HG02938 (cell line): Measurements from ENCODE around the gene ALK.

Experiments used
- ATAC-seq: cut with Tn5 transposase; IDR thresholded peaks from one replicate; pipeline ENCODE4 v1.9.1; 2021; ENCODE audit warnings: mild to moderate bottlenecking, moderate library complexity; ENCODE audit not compliant: unreplicated experiment

ALK gene

DNA sequence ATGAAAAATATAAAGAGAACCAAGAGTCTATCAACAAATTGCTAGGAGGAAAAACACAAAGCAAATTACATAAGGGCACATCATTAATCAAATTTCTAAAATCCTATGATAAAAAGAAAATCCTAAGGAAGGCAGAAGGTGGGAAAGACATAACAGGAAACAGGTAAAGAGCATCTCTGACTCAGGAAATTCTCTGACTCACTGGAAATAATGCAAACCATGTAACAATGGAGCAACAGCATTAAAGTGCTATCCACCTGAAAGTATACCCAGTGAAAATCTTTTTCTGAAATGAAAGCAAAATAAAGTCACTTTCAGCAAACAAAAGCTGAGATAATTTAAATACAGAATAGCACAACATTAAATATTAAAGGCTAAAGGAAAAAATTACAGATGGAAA, 10.9 kb downstream of the ALK start:
- ATAC-seq: no peak

DNA sequence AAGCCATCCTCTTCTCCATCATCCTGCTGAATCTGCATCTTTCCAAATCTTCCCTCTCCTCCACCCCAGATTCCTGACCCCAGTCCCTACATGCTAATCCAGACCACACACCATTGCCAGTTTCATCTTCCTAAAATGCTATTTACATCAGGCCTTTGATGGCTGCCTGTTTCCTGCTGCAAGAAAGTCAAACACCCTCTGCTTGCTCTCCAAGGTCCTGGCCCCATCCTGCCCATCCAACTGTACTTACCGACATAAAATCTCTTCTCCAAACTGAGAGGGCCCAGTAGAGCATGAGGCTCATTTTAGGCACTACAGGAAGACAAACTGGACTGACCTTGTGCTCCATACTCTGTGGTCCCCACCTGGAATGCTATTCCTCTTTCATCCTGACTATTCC, 19.0 kb downstream of the ALK start:
- no peak for ATAC-seq

DNA sequence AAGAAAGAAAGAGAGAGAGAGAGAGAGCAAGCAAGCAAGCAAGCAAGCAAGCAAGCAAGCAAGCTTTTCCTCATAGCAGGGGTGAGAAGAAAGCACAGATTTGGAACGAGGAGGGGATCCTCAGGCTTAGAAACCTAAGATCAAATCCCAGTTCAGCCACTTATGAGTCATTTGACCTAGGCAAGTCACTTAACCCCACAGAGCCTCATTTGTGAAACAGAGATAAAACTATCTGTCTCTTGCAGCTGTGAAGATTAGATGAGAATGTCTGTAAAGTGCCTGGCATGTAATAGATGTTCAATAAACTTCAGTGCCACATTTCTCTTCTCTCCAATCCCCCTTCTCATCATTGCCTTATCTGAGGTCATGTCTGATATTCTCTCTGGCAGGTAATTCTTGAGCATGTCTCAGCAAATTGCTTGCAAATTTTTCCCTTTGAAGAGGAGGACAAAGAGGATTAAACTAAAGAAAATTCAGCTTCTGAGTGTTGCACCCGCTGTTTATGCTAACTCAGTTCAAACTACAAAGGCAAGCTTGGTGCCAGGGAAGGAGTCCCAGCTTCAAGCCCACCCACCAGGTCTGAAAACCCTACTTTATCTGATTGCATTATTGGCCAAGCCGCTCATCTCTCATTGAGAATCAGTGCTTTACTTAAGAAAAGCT, 20.3 kb downstream of the ALK start:
- no peak for ATAC-seq

DNA sequence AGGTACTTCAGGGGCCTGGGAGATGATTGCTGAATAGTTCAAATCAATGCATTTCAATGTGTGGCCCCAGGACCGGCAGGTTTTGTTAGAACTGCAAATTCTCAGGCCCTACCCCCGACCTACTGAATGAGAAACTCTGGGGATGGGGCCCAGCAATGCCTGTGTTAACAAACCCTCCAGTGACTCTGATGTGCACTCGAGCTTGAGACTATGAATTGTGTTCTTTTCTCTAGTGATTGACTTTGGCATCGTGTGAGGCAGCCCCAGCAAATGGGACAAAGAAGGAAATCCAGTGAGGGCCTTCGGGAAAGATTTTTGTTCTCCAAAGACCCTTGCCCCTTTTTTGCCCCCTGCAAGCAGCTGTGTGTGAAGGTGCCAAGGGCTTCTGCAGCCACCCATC, 22.4 kb downstream of the ALK start:
- ATAC-seq: no peak

DNA sequence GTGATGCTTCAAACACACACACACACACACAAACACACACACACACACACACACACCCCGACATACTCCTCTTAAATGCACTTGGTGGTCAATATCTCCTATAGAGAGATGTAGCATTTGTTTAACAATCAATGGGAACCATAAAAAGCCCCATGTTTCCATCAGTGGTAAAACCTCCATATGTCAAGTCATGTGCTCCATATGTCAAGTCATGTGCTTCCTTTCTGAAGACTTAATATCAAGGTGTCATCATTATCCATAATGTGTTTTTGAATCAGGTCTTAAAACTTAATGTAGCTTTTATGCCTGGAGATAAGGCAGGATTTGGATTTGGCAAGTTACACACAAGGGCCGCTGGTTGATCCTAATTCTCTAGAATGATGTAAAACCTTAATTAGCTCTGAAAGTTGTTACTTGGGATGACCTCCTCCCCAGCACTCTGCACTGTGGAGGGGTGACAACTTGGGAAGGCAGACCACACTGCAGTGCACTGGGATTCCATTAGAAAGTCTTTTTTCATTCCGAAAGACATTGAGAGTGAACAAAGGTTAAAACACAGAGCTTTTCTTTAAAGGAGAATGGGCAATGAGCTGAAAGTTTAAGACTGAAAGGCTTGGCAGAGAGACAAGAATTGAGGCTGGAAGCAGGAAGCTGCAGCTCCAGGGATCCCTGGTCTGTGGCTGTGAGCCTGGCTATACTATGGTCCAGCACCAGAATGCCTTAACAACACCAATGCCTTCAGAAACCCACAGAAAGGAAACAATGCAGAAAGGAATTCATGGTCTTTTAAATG, 26.4 kb downstream of the ALK start:
- no peak for ATAC-seq

DNA sequence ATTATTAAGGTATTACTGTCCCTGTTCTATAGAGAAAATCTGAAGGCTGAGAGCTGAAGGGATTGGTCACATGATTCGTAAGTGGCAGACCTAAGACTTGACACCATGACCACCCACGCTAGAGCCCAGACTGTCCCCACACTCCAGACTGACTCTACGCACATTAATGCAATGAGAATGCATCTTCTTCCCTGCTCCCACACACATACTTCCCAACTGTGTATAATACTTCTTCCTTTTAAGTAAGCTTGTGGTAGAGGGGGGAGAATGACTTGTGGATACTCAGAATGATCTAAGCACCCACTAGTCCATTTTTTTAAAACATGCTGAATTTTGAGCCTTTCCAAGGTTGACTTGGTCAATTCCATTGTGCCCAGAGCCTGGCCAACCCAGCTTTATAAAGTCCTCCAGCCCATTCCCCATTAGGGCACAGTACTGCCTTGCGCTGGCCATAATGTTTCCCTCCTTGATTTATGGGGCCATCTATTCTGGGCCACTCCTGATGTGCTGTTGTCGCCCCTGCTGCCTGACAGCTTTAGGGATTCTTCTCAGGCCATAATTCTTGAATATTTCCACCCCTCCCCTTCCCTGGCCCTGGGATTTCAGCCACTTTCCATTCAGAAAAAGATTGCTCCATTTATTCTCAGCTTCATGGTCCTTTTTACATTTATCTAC, 28.7 kb downstream of the ALK start:
- no peak for ATAC-seq

DNA sequence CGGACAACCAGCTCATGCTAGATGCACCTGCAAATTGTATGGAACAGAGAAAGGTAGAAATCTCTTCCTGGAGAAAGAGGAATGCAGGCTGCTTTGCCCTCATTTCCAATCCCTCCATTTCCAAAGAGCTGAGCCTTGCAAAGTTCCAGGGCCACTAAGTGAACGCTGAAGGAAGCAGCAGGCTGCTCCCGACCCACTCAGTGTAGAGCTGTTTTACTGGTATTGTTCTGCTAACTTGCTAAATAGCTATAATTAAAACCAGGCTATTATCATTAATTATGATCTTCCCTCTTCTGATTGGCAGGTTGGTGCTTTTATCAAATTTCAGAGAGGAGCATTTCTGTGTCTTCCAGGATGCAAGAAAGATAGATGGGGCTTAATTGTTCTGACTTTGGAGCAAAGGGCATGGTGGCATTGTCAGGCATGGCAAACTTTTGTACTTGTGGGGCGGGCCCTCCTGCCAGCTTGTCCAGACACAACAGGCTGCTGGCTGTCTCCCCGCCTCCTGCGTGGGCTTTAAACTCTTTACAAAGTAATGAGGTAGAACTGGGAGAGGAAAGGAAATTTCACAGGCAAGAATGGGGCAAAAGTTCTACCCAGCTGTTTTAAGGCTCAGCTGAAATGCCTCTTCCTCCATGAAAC, 40.2 kb downstream of the ALK start:
- no peak for ATAC-seq

DNA sequence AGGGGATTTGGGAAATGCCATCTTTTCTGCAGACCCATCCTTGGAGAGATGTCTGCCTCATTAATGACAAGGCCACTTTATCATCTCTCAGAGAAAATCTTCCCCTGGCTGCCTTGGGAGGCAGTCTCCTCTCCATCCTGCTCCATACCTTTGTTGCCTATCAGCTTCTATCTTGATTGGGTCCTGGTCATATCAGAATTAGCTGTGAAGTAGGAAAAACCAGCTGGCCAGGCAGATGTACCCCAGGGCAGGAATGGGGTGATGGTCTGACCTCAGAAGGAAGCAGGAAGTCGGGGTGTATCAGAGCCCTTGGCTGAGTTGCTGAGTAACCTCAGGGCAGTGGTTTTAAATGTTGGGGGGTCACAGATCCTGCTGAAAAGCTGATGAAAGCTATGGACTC, 41.3 kb downstream of the ALK start:
- ATAC-seq: no peak

DNA sequence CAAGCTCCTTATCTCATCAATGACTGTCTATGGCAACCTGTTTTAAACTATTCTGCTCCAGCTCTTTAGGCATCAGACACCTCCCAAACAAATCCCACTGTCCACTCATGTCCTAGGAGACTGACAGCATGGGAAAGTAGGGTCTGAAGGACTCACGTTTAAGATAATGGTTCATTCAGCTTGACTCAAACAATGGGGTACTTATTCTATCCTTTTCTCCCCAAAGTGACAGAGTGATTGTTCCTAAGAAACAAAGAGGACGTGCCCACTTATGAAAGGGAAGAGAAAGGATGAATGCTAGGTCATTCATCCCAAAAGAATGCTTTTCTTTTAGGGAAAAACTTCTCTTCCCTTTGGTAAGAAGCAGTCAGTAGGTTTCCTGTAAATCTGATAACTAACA, 41.9 kb downstream of the ALK start:
- no peak for ATAC-seq

DNA sequence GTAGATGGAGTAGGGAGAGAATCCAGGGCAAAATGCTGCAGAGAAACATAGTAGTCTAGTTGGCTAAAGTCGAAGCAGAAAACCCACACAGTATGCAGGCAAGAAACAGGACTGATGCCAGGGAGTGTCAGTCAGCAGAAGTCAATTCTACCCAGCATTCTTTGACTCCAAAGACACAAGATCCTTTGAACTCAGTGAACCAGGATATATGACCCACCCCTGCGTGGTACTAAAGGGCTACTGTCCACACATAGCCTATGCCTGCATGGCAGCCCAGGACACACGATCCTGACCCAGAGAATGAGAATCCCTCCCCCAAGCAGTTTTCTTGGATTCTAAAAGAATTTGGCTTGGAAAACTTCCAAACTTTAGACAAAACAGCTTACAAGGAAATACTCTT, 42.5 kb downstream of the ALK start:
- no peak for ATAC-seq

DNA sequence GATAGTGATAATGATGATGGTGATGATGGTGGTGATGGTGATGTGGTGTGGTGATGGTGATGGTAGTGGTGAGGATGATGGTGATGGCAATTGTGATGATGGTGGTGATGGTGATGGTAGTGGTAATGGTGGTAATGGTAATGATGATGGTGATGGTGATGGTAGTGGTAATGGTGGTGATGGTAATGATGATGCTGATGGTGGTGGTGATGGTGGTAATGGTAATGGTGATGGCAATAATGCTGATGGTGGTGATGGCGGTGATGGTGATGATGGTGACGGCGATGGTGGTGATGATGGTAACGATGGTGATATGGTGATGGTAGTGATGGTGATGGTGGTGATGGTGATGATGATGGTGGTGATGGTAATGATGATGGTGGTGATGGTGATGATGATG, 45.0 kb downstream of the ALK start:
- no peak for ATAC-seq

DNA sequence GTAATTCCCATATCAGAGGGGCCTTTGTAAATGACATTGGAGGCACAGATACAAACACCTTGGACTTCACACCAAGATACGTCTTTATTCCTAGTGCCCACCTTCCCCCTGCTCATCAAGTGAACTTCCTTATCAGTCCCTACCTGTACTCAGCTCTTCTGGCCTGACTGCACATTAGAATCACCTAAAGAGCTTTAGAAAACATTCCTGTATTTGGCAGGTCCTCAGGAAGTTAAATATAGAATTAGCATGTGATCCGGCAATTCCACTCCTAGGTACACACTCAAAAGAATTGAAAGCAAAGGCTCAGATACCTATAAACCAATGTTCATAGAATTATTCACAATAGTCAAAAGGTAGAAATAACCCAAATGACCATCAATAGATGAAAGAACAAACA, 46.6 kb downstream of the ALK start:
- ATAC-seq: no peak

DNA sequence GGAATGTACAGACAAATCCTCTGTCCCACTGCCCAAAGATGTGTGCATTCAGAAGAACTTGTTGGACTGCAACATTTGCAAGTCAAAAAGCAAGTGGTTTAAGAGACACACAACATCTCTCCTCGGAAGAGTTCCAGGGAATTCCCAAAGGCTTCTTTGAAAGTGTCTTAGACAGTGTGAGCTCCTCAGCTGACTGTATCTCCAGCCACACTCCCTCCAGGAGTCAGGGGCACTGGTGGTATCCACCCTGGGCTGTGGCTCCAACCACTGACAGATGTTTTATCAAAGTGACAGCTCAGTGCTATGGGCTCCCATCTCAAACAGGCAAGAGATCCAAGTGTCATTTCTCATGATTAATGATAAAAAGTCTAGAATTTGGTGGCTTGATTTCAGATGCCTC, 48.5 kb downstream of the ALK start:
- no peak for ATAC-seq

DNA sequence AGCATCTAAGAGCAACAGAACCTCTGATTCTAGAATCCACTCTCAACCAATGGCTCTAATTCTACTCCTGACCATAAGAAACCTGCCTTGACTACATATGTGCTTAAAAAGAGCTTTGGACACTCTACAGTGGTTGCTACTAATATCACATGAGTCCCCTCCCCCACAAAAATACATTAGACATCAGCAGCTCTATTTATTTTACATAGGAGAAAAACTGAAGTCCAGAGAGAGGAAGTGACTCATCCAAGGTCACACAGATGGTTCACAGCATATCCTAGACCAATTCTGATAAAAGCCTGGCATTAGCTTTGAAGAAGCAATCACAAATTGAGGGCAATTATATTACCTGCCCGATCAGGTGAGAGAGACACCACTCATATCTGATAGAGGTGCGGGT, 49.8 kb downstream of the ALK start:
- no peak for ATAC-seq

DNA sequence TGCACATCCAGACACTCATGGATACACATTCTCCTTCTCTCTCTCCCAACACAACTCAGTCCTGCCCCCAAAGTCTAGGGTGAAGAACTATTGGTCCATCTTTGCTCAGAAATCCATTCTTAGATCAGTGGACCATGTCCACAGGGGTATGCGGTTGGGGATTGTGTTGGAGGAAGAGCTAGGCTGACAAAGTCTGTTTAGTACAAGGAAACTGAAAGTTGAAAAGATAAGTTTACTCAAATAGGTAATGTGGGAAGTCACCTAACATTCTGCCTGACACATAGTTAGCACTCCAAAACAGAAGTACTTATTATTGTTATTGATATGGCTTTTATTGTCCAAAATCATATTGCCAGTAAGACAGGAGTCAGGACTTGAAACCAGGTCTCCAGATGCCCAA, 55.9 kb downstream of the ALK start:
- ATAC-seq: no peak

DNA sequence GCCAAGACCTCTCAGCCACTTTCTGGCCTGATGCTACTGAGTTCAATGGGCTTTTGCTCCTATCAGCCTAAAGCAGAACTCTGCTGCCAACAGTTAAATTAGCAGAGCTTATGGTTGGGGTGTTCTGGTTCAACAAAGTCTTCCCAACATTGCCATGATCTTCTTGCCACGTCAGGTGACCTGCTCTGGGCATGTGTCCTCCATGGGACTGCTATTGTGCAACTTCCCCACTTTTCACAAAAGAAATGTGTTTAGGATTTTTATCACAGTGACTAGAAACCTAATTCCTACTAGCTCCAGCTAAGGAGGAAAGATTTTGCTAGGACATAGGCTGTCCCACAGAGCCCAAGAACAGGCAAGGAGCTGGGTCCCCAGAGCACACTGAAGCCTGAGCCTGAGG, 56.4 kb downstream of the ALK start:
- no peak for ATAC-seq

DNA sequence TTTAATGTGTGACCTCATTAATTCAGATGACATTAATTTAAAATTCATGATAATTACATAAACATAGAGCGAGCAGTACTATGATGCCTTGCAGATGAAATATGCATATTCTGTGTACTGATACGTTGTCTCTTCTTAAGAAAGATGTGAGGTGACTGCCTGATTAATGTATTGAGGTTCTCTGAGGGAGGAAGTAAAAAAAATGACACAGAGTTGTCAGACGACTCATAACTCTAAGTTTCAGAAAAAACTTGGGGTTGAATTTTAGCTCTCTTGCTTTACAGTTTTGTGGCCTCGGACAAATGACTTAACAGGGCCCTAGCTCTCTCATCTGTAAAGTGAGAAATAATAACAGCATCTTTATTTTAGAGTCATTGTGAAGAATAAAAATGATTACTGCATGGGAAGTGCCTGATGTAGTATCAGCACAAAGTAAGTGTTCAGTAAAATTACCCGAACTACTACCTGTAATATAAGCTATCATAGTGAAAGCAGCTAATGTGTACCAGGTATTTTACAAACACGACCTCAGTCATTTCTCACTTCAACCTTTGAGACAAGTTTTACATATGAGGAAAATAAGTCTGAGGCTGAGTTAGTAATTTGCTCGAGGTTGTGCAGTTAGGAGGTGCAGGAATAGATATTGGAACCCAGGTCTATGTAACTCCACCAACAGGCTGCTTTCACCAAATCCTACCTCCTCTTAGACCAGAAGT, 65.3 kb downstream of the ALK start:
- no peak for ATAC-seq

DNA sequence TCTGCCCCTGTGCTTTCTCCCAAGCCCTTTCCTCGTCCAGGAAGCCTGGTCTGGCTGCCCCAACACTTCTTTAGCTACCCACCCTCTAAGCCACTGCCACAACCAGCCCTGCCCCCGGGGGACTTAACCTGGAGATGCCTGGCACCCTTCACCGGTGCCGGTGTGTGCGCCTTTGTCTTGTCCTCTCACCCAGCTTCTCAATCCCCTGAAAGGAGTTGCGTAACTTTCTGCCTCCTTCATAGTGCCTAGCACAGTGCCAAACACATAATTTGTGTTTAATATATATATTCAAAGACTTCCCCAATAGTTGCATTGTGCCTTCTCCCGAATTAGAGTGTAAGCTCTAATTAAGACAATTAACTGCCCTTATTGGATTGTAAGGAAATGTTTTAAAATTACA, 70.6 kb downstream of the ALK start:
- no peak for ATAC-seq

DNA sequence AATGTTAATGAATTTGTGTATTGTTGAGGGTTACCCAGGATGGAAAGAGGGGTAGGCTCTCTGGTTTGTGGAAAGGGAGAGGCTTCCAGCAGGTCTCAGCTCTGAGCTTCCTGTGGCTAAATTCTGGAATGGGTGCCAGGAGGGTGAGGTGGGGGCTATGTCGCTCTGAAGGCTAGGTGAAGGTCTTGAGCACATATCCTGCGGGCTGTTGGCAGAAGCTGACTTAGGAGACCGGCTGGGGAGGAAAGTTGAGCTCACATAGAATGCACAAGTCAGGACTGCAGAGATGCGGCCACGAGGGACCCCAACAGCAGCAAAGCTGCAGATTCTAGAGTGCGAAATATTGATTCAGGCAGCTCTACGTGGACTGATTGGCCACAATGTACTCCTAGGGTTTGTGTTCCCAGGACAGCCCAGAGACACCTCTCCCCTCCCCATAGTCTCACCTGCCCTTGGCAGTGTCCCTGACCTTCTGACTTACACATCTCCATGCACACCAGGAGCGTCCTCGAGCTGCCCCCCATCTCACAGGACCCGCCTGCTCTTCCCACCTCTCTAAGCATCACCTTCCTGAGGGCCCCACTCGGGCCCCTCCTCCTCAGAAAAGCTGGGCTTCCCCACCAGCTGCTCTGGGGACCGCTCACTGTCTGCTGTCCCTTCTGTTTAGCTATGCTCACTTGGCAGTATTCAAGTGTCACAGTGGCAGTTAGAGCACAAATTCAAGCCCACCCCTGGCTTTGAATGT, 72.6 kb downstream of the ALK start:
- no peak for ATAC-seq

DNA sequence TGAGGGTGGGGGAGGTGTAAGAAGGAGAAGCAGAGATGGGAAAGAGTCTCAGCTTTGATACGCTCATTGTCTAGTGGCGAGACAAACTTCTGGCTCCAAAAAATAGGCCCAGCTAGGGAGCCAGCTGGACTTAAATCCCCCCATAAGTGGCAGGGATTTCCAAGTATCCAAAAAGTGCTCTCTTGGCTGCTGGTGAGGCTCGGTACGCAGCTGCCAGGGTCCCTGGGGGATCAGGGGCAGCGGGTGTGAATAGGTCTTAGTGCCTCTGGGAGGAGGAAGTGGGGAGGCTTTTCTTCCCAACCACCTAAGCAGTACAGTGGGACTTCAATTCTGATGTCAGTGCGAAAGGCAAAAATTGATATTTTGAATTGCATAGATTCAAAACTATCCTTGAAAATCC, 73.5 kb downstream of the ALK start:
- ATAC-seq: no peak
